ENCODE measurements around the gene CHRNE. TPM values are rescaled to one million over a fixed set of nuclear protein-coding genes. Genes with fewer than 3 reads are reported as not detected.

The CHRNE gene
- total RNA-seq, 1 donor from 2014 or later = 0.52 TPM

DNA sequence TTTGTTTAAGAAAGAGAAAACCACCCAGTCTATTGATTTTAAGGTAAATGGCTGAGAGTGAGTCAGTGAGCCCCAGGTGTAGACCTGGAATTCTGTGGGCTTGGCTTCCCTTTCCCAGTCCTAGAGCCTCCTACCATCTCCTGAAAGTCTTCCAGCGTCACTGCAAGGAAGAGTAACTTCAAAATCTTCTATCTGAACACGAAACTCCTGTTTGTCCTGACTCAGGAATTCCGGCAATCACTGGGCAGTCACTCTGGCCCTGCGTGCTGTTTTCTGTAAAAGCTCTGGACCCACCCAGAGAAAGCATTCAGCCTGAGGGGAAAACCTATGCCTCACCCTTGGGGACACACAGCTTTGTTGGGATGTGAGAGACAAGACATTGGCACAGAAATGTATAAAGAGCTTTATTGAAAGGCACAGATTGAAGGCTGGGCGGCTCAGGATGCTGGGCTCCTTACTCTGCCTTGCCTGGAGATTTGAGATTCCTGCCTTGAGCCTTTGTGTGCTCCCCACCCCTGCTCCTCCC, 53.8 kb downstream of the CHRNE start:
- Mint-ChIP-seq H3K4me3 (no peak overlapping the region), H3K27me3 (ENCODE audit: insufficient read depth) (no peaks in the 10 kb centered on the region), H3K27ac (no peak overlapping the region), H3K36me3 (ENCODE audit: low read depth) (peaks cover 12% of the 10 kb centered on the region), H3K4me1 (ENCODE audit: low read depth) (peaks cover 32% of the 10 kb centered on the region), H3K9me3 (peaks cover 7% of the 10 kb centered on the region)
- intact Hi-C loops (cut with micrococcal nuclease) = no loop called here
- no peak for DNase-seq (ENCODE audit: low spot score)

Other genes starting within 250 kb of the CHRNE start
- 130 and 145 TPM in 2 replicates for gene PELP1, start 199.0 kb downstream of the CHRNE start, total RNA-seq
- gene ARRB2, start 192.5 kb downstream of the CHRNE start, total RNA-seq = 202 and 204 TPM in 2 replicates
- gene MED11, start 171.7 kb downstream of the CHRNE start, total RNA-seq = 21.9 and 23.7 TPM in 2 replicates
- 0.18 TPM in 1 of 2 replicates, not detected in the other for gene ZMYND15, start 163.3 kb downstream of the CHRNE start, total RNA-seq
- 3.7 and 7.0 TPM in 2 replicates for gene CXCL16, start 163.2 kb downstream of the CHRNE start, total RNA-seq
- not detected in 2 replicates for gene TM4SF5, start 131.2 kb downstream of the CHRNE start, total RNA-seq
- not detected in 2 replicates for gene VMO1, start 116.7 kb downstream of the CHRNE start, total RNA-seq
- gene GLTPD2, start 114.1 kb downstream of the CHRNE start, total RNA-seq = not detected in 2 replicates
- gene PSMB6, start 106.9 kb downstream of the CHRNE start, total RNA-seq = 205 and 208 TPM in 2 replicates
- gene PLD2, start 95.9 kb downstream of the CHRNE start, total RNA-seq = 16.7 and 22.2 TPM in 2 replicates
- 66.5 and 67.5 TPM in 2 replicates for gene MINK1, start 69.8 kb downstream of the CHRNE start, total RNA-seq
- gene C17orf107, start 3.6 kb downstream of the CHRNE start, total RNA-seq = 1.3 and 1.8 TPM in 2 replicates
- gene GP1BA, start 29.2 kb upstream of the CHRNE start, total RNA-seq = not detected in 2 replicates
- 111 and 116 TPM in 2 replicates for gene SLC25A11, start 36.9 kb upstream of the CHRNE start, total RNA-seq
- 138 and 140 TPM in 2 replicates for gene RNF167, start 37.2 kb upstream of the CHRNE start, total RNA-seq
- 1,423 and 1,429 TPM in 2 replicates for gene PFN1, start 45.4 kb upstream of the CHRNE start, total RNA-seq
- gene ENO3, start 48.0 kb upstream of the CHRNE start, total RNA-seq = 42.5 and 44.5 TPM in 2 replicates
- gene SPAG7, start 64.7 kb upstream of the CHRNE start, total RNA-seq = 66.5 and 69.5 TPM in 2 replicates
- gene CAMTA2, start 84.6 kb upstream of the CHRNE start, total RNA-seq = 98.5 and 103 TPM in 2 replicates
- gene INCA1, start 94.4 kb upstream of the CHRNE start, total RNA-seq = 0.34 and 0.37 TPM in 2 replicates
- gene KIF1C, start 94.9 kb upstream of the CHRNE start, total RNA-seq = 68.4 and 71.3 TPM in 2 replicates
- gene SLC52A1, start 132.3 kb upstream of the CHRNE start, total RNA-seq = 0.20 and 0.23 TPM in 2 replicates
- 1.9 and 2.0 TPM in 2 replicates for gene ZFP3, start 175.4 kb upstream of the CHRNE start, total RNA-seq
- 17.3 and 19.3 TPM in 2 replicates for gene ZNF232, start 208.8 kb upstream of the CHRNE start, total RNA-seq
- gene USP6, start 212.9 kb upstream of the CHRNE start, total RNA-seq = 0.03 and 0.05 TPM in 2 replicates

All from activated T-helper 1 cell treated with anti-CD3 and anti-CD28 coated beads, Interleukin-12 subunit alpha, Interleukin-12 subunit beta, Interleukin-2, Interleukin-4 antibody, amounts not matched to agents 30 ng/mL and 10 ng/mL and 1 ng/mL, durations not matched to agents 14 hours and 24 hours and 36 hours (primary cell).